ENCODE measurements around the gene MED9. TPM values are rescaled to one million over a fixed set of nuclear protein-coding genes. Genes with fewer than 3 reads are reported as not detected.

The MED9 gene
- total and polyA plus RNA-seq, 2 donors (not counting 3 experiments of a cell fraction or from before 2014, with no cell fraction given): 15.1 to 18.2 TPM

- CTCF ChIA-PET: interaction anchor here (1.0 to 2.3 kb wide), 2 partner anchors 30 to 43 kb away, joined by 3 to 7 read pairs; partner anchors contain the start of gene RASD1
- DNase-seq (ENCODE audit: low read depth, low spot score): no peak
- dilution Hi-C loops (cut with MboI; ENCODE audit: extremely low pct_ligation_motif_present, low sequenced_read_pairs): no loop called here
Observed at GRCh38 chr17:17525956-17526355, 49.2 kb downstream of the MED9 start.

More at GRCh38 chr17:17525956-17526355, 49.2 kb downstream of the MED9 start:
- TF ChIP-seq, protein P1, sequence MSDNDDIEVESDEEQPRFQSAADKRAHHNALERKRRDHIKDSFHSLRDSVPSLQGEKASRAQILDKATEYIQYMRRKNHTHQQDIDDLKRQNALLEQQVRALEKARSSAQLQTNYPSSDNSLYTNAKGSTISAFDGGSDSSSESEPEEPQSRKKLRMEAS (IDR thresholded peaks at IDR 0.05; ENCODE audit: insufficient read depth, insufficient read length): no peak
- TF ChIP-seq MYC (IDR thresholded peaks at IDR 0.05; ENCODE audit: low read depth, low read length) (no peak), GATA2 (IDR thresholded peaks at IDR 0.05; ENCODE audit: insufficient read depth, insufficient read length, low read depth, low read length) (no peak), JUN (IDR thresholded peaks at IDR 0.05; ENCODE audit: borderline replicate concordance, insufficient read depth, insufficient read length, low read depth) (no peak), FOS (IDR thresholded peaks at IDR 0.05; ENCODE audit: borderline replicate concordance, insufficient read depth, low read length) (no peak), EZH2 (IDR thresholded peaks at IDR 0.05; ENCODE audit: borderline replicate concordance, low read depth, low read length, severe bottlenecking) (no peak), POLR2AphosphoS5 (IDR thresholded peaks at IDR 0.05; ENCODE audit: insufficient read depth, low read depth, low read length) (no peak), POLR2A (IDR thresholded peaks at IDR 0.05; ENCODE audit: low read depth, low read length) (no peak)
- TF ChIP-seq, protein P2, sequence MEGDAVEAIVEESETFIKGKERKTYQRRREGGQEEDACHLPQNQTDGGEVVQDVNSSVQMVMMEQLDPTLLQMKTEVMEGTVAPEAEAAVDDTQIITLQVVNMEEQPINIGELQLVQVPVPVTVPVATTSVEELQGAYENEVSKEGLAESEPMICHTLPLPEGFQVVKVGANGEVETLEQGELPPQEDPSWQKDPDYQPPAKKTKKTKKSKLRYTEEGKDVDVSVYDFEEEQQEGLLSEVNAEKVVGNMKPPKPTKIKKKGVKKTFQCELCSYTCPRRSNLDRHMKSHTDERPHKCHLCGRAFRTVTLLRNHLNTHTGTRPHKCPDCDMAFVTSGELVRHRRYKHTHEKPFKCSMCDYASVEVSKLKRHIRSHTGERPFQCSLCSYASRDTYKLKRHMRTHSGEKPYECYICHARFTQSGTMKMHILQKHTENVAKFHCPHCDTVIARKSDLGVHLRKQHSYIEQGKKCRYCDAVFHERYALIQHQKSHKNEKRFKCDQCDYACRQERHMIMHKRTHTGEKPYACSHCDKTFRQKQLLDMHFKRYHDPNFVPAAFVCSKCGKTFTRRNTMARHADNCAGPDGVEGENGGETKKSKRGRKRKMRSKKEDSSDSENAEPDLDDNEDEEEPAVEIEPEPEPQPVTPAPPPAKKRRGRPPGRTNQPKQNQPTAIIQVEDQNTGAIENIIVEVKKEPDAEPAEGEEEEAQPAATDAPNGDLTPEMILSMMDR (IDR thresholded peaks at IDR 0.05; ENCODE audit: extremely low read depth in 1 of 2, insufficient read depth in 1 of 2, low read depth in 1 of 2, low read length in 2 of 2): no peak
- no peak overlapping the region for H2AFZ ChIP-seq (ENCODE audit: low read depth, low read length)
- no peaks in the 10 kb centered on the region for H3K27me3 ChIP-seq (ENCODE audit: control insufficient read depth in 2 of 2, insufficient read depth in 2 of 2, low read length in 2 of 2)
- H3K36me3 ChIP-seq (ENCODE audit: control insufficient read depth in 2 of 2, extremely low read depth in 1 of 2, insufficient read depth in 2 of 2, low read length in 2 of 2): no peaks in the 10 kb centered on the region
- no peak overlapping the region for H3K4me3 ChIP-seq (replicated peaks in 1 of 3; ENCODE audit: insufficient read depth in 1 of 3, low read depth in 1 of 3, low read length in 3 of 3)
- intact Hi-C loops (cut with micrococcal nuclease): loop anchor here (5.0 kb wide), 1 partner anchor 59 kb away; no protein-coding TSS in a partner anchor
- no peaks in the 10 kb centered on the region for H3K4me1 ChIP-seq (ENCODE audit: control insufficient read depth, extremely low read depth, insufficient read depth, low read length)
- no peaks in the 10 kb centered on the region for H4K20me1 ChIP-seq (replicated peaks; ENCODE audit: control insufficient read depth, extremely low read depth, insufficient read depth, low read length)
- POLR2A ChIA-PET: no interaction called here
- no peak for FAIRE-seq
- no TSS peak for BruUV-seq (replicated peaks)
- no peak overlapping the region for H3K9ac ChIP-seq (replicated peaks; ENCODE audit: extremely low read depth, insufficient read depth, low read length)
- no peaks in the 10 kb centered on the region for H3K9me1 ChIP-seq (replicated peaks; ENCODE audit: control insufficient read depth, extremely low read depth, insufficient read depth, low read length)
- no peak overlapping the region for H3K4me2 ChIP-seq (ENCODE audit: insufficient read depth, low read length)
- no peak overlapping the region for H3K27ac ChIP-seq (ENCODE audit: insufficient read depth, low read depth, low read length)
- no peaks in the 10 kb centered on the region for H3K9me3 ChIP-seq (replicated peaks; ENCODE audit: control insufficient read depth, insufficient read depth, low read length)
- no peaks in the 10 kb centered on the region for H3K79me2 ChIP-seq (ENCODE audit: control insufficient read depth, insufficient read depth, low read length)

All from endothelial cell of umbilical vein (primary cell).